HCT116 (cell line): ENCODE results near the gene DDX39A. TPM values are rescaled to one million over a fixed set of nuclear protein-coding genes. Genes with fewer than 3 reads are reported as not detected.
"Not testable (repeated sequence)": the region's sequence is repeated elsewhere in the genome, so short reads cannot be mapped to it uniquely, and the experiment has no call there.

Source experiments
- ATAC-seq: fragments of 200-7000 bp; cut with Tn5 transposase; 2 replicates; pipeline ENCODE4 v1.9.1; 2020; ENCODE audit warnings: mild to moderate bottlenecking, moderate library complexity
- BruUV-seq: library from RNA; stranded (reverse); fragments of 400-500 nt; replicated peaks from 2 replicates; lab custom pipeline; 2021; lab: Mats Ljungman, UMichigan
- CTCF ChIA-PET: fragments of 300-600 bp; sonication (Branson Sonifier 250); formaldehyde crosslinking; loops from one replicate; lab custom pipeline; 2021; ENCODE audit warnings: antibody characterized with exemption; lab: Charles Lee
- POLR2A ChIA-PET: fragments of 300-600, 350-600 bp; sonication (Branson Sonifier 250); formaldehyde crosslinking; loops from one replicate; lab custom pipeline; 2021; ENCODE audit warnings: antibody characterized with exemption; lab: Charles Lee
- RAD21 ChIA-PET, 2 experiments: fragments of 300-600 bp; sonication (Branson Sonifier 250); formaldehyde crosslinking; loops; one replicate each; lab custom pipeline; 2023; ENCODE audit warnings: low total read pairs in 2 of 2; ENCODE audit not compliant: uncharacterized antibody in 2 of 2, unreplicated experiment in 2 of 2, low non-redundant PET in 1 of 2; lab: Charles Lee
- DNase-seq: peaks from one replicate; pipeline ENCODE4 v3.0.0-alpha.2; 2010; ENCODE audit warnings: low read depth, low spot score
- H2AFZ ChIP-seq: fragments of 200-600 bp; shearing (Covaris generic), sonication (generic); 2 replicates; pipeline ENCODE4 v1.6.1; 2017; ENCODE audit warnings: low read depth, mixed run types, mixed read lengths, antibody characterized with exemption, low read length; ENCODE audit not compliant: poor library complexity, severe bottlenecking
- H3K27ac ChIP-seq: 2 replicates; pipeline ENCODE4 v1.5.1; 2012; ENCODE audit warnings: low read depth, low read length
- H3K27me3 ChIP-seq: fragments of 200-600 bp; sonication (generic); 2 replicates; pipeline ENCODE4 v1.6.1; 2016; ENCODE audit warnings: mixed run types, low read length, mixed read lengths; ENCODE audit not compliant: insufficient read depth
- H3K36me3 ChIP-seq, 2 experiments: fragments of 200-500 bp in 1 of 2; fragments of 200-600 bp in 1 of 2; sonication (Bioruptor generic) in 1 of 2; sonication (generic) in 1 of 2; 2 replicates each; pipeline versions ENCODE4 v1.5.1 to v1.6.1; 2014 to 2016; ENCODE audit warnings: low read length in 2 of 2, inconsistent platforms in 1 of 2, mixed read lengths in 1 of 2, mixed run types in 1 of 2; ENCODE audit not compliant: insufficient read depth in 2 of 2, control insufficient read depth in 1 of 2
- H3K4me1 ChIP-seq, 2 experiments: fragments of 200-600 bp in 1 of 2; sonication (generic) in 1 of 2; 2 replicates each; pipeline versions ENCODE4 v1.5.1 to v1.6.1; 2012 to 2017; ENCODE audit warnings: low read length in 2 of 2, inconsistent platforms in 1 of 2, mild to moderate bottlenecking in 1 of 2, mixed read lengths in 1 of 2, mixed run types in 1 of 2, moderate library complexity in 1 of 2; ENCODE audit not compliant: insufficient read depth in 2 of 2, control insufficient read depth in 1 of 2
- H3K4me2 ChIP-seq: fragments of 200-600 bp; sonication (generic); 2 replicates; pipeline ENCODE4 v1.6.1; 2017; ENCODE audit warnings: mixed run types, low read length, mixed read lengths
- H3K4me3 ChIP-seq, 2 experiments: fragments of 200-600 bp in 1 of 2; sonication (generic) in 1 of 2; replicated peaks in 1 of 2; 2 replicates each; pipeline ENCODE4 v1.5.1; 2011 to 2016; ENCODE audit warnings: low read length in 2 of 2, control low read depth in 1 of 2, low read depth in 1 of 2, mild to moderate bottlenecking in 1 of 2, mixed read lengths in 1 of 2, mixed run types in 1 of 2
- H3K79me2 ChIP-seq: fragments of 200-600 bp; sonication (generic); 2 replicates; pipeline ENCODE4 v1.6.1; 2017; ENCODE audit warnings: mild to moderate bottlenecking, mixed run types, low read length, moderate library complexity, mixed read lengths; ENCODE audit not compliant: insufficient read depth
- H3K9ac ChIP-seq: fragments of 200-600 bp; sonication (generic); 2 replicates; pipeline ENCODE4 v1.6.1; 2016; ENCODE audit warnings: low read length, mixed read lengths
- H3K9me2 ChIP-seq: fragments of 200-600 bp; sonication (generic), shearing (Covaris generic); 2 replicates; pipeline ENCODE4 v1.6.1; 2017; ENCODE audit warnings: mixed run types, mild to moderate bottlenecking, moderate library complexity; ENCODE audit not compliant: insufficient read depth
- H3K9me3 ChIP-seq, 2 experiments: fragments of 200-500 bp in 1 of 2; fragments of 200-600 bp in 1 of 2; sonication (Bioruptor generic) in 1 of 2; sonication (generic) in 1 of 2; 2 replicates each; pipeline ENCODE4 v1.6.1; 2014 to 2017; ENCODE audit warnings: low read length in 2 of 2, mixed read lengths in 2 of 2, inconsistent platforms in 1 of 2, low read depth in 1 of 2, mild to moderate bottlenecking in 1 of 2, mixed run types in 1 of 2, moderate library complexity in 1 of 2; ENCODE audit not compliant: control insufficient read depth in 1 of 2, insufficient read depth in 1 of 2
- H4K20me1 ChIP-seq: fragments of 200-600 bp; sonication (generic), shearing (Covaris generic); 2 replicates; pipeline ENCODE4 v1.6.1; 2017; ENCODE audit warnings: mixed run types, mild to moderate bottlenecking, moderate library complexity; ENCODE audit not compliant: insufficient read depth
- JUND ChIP-seq: IDR thresholded peaks from 2 replicates; pipeline ENCODE4 v1.6.1; 2012
- POLR2AphosphoS5 ChIP-seq: IDR thresholded peaks from 2 replicates; pipeline ENCODE4 v1.6.1; 2011; ENCODE audit warnings: mild to moderate bottlenecking, low read depth, low read length, moderate library complexity
- intact Hi-C: fragments of 100-400 bp; cut with micrococcal nuclease; formaldehyde crosslinking; loops from 2 replicates; pipeline ENCODE4 v1.10.0; 2022
- total RNA-seq: library from RNA; stranded (reverse); gene quantifications from one replicate; pipeline ENCODE4 v1.2.1, GENCODE V29; 2021; ENCODE audit not compliant: unreplicated experiment

Gene DDX39A
- total RNA-seq, 1 experiment from 2014 or later: 152 TPM

- Histone ChIP-seq H3K27me3 (no peaks in the 10 kb centered on the region), H3K79me2 (peaks cover 1% of the 10 kb centered on the region; the same call in 1 of the 2 replicates), H3K4me3 (no peak overlapping the region), H3K9me3 (no peaks in the 10 kb centered on the region), H3K9ac (no peak overlapping the region), H3K36me3 (peaks cover 21 to 64% of the 10 kb centered on the region in 2 experiments), H3K4me1 (peaks cover 9 to 37% of the 10 kb centered on the region in 2 experiments; a peak in 3 of 4 replicates), H3K4me2 (no peak overlapping the region), H4K20me1 (no peaks in the 10 kb centered on the region), H2AFZ (no peak overlapping the region), H3K9me2 (no peaks in the 10 kb centered on the region), H3K27ac (no peak overlapping the region)
- CTCF ChIA-PET: interaction anchor here (3.1 kb wide), 1 partner anchor 268 kb away, joined by 35 read pairs; the partner anchor contains the start of gene ASF1B
- DNase-seq (no peak), ATAC-seq (no peak)
- intact Hi-C loops: no loop called here
- 0 out of 2 replicates have a peak, but pooled peaks have one; percentile 25 for TF ChIP-seq POLR2AphosphoS5
- no peak for TF ChIP-seq JUND
- RAD21 ChIA-PET: interaction anchor here in 1 of 2 experiments (1.2 kb wide), 1 partner anchor 268 kb away, joined by 3 read pairs; the partner anchor contains the start of gene ASF1B
- POLR2A ChIA-PET: interaction anchor here (0.8 kb wide), 1 partner anchor 41 kb away, joined by 4 read pairs; no protein-coding TSS in a partner anchor
- no TSS peak for BruUV-seq
These were observed 14.8 kb downstream of the DDX39A start for GRCh38 chr19:14404312-14404711.

- H4K20me1 ChIP-seq, BruUV-seq, H3K9ac ChIP-seq, H3K4me3 ChIP-seq, POLR2A ChIA-PET, H3K4me2 ChIP-seq, intact Hi-C loops, H3K9me2 ChIP-seq, H3K27me3 ChIP-seq, H3K79me2 ChIP-seq, H2AFZ ChIP-seq, H3K9me3 ChIP-seq, ATAC-seq, DNase-seq, H3K27ac ChIP-seq: not testable (repeated sequence)
- CTCF ChIA-PET: interaction anchor here (0.6 kb wide), 1 partner anchor 362 kb away, joined by 3 read pairs; no protein-coding TSS in a partner anchor
- Histone ChIP-seq H3K36me3 (peaks cover 19 to 56% of the 10 kb centered on the region in 2 experiments), H3K4me1 (peaks cover 9 to 37% of the 10 kb centered on the region in 2 experiments; a peak in 3 of 4 replicates)
- RAD21 ChIA-PET: interaction anchor here in 1 of 2 experiments (1.2 kb wide), 1 partner anchor 267 kb away, joined by 3 read pairs; the partner anchor contains the start of gene ASF1B
These were observed 15.8 kb downstream of the DDX39A start for GRCh38 chr19:14403145-14403930.
